Astrocyte of the cerebellum (primary cell): ENCODE data around the gene SMCO1.
A peak's percentile ranks its signal among the peaks of the same experiment; 100 is the strongest.

Experiments used
- DNase-seq: peaks from one replicate; pipeline ENCODE4 v3.0.0-alpha.2; 2011; ENCODE audit warnings: low read depth
- H3K4me3 ChIP-seq: 2 replicates; pipeline ENCODE4 v1.5.1; 2011; ENCODE audit warnings: mild to moderate bottlenecking, low read depth, low read length, moderate library complexity
- in situ Hi-C: cut with HindIII; loops from 2 replicates; pipeline ENCODE4 v1.10.0; 2017; ENCODE audit warnings: low sequenced_read_pairs
- TF ChIP-seq, protein P1 (sequence below): IDR thresholded peaks from 2 replicates; pipeline ENCODE4 v1.5.1; 2012; ENCODE audit warnings: low read length, low read depth, moderate library complexity, mild to moderate bottlenecking; ENCODE audit errors: missing control alignments

SMCO1 gene, protein sequence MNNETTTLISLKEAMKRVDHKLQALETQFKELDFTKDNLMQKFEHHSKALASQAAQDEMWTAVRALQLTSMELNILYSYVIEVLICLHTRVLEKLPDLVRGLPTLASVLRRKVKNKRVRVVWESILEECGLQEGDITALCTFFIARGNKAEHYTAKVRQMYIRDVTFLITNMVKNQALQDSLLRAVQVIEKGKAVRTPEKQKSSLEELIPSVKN

DNA sequence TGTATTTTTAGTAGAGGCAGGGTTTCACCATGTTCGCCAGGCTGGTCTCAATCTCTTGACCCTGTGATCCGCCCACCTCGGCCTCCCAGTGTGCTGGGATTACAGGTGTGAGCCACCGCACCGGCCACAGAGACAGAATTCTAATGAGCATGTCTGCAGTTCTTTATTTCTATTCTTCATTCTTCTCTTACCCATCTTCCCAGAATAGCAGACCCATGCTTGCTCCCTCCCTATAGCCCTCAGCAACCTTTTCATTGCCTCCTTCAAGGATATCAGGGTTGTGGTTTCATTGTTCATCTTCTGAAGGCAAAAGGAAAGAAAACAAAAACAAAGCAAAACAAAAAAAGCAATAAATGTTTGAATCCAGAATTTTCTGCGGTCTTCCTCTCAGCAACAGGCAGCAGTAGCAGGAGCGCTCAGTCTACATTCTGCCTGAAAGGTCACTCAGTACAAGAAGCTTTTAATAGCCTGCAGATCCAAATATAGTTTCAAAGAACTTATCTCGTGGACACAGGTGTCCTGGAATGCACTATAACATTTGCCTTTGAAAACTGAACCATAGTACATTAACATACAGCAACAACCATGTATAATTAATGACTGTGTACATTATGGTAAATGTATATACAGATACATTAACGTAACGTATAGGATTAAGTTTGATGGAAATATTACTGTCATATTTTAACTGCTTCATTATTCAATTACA lies at the start of gene SMCO1:
Gene SMCO1 (minus strand): TSS at position 434 of the 709 bp plus-strand sequence. CDS start 137 bp downstream, at position 297.
- TF ChIP-seq, protein P1, sequence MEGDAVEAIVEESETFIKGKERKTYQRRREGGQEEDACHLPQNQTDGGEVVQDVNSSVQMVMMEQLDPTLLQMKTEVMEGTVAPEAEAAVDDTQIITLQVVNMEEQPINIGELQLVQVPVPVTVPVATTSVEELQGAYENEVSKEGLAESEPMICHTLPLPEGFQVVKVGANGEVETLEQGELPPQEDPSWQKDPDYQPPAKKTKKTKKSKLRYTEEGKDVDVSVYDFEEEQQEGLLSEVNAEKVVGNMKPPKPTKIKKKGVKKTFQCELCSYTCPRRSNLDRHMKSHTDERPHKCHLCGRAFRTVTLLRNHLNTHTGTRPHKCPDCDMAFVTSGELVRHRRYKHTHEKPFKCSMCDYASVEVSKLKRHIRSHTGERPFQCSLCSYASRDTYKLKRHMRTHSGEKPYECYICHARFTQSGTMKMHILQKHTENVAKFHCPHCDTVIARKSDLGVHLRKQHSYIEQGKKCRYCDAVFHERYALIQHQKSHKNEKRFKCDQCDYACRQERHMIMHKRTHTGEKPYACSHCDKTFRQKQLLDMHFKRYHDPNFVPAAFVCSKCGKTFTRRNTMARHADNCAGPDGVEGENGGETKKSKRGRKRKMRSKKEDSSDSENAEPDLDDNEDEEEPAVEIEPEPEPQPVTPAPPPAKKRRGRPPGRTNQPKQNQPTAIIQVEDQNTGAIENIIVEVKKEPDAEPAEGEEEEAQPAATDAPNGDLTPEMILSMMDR: no peak
- DNase-seq: no peak
- no peak within 1 kb of the TSS for H3K4me3 ChIP-seq
- in situ Hi-C loops: no loop called here

- in situ Hi-C loops: no loop called here
- peak; percentile 31 for DNase-seq
- H3K4me3 ChIP-seq: no peak overlapping the region
- TF ChIP-seq, protein P1: no peak
These were observed 48.6 kb upstream of the SMCO1 start for GRCh38 chr3:196563721-196564225.

- no peak for DNase-seq
- no peak overlapping the region for H3K4me3 ChIP-seq
- in situ Hi-C loops: no loop called here
- TF ChIP-seq, protein P1: no peak
These were observed 44.7 kb upstream of the SMCO1 start for GRCh38 chr3:196559826-196560225.

GRCh38 chr3:196558476-196558875 lies 43.3 kb upstream of the SMCO1 start:
- no peak overlapping the region for H3K4me3 ChIP-seq
- in situ Hi-C loops: no loop called here
- TF ChIP-seq, protein P1: no peak
- no peak for DNase-seq

- in situ Hi-C loops: no loop called here
- DNase-seq: no peak
- TF ChIP-seq, protein P1: no peak
- H3K4me3 ChIP-seq: no peak overlapping the region
These were observed 42.1 kb upstream of the SMCO1 start for GRCh38 chr3:196557236-196557635.

DNA sequence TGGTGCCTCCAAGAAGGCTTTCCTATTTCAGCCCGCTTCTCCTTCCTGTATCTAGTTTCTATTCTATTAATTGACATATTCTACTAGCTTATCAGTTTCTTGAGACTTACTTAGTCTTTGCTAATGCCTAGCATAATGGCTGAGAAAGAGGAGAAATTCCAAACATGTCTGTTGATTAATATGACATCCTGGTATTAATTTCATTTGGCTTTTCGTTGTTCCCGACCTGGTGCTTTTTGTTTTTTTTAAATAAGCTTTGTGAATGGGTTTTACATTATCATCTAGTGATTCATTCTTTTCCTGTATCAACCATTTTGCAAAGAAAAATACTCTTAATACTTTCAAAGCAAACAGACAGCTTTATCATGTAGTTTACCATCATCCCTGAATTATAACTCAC lies 40.1 kb upstream of the SMCO1 start:
- no peak overlapping the region for H3K4me3 ChIP-seq
- in situ Hi-C loops: no loop called here
- no peak for DNase-seq
- TF ChIP-seq, protein P1: no peak
